ENCODE data around the gene MYZAP. TPM values are rescaled to one million over a fixed set of nuclear protein-coding genes. Genes with fewer than 3 reads are reported as not detected.

MYZAP gene
- total and polyA plus RNA-seq, 9 of the 15 experiments (the other 6 are each of a cell fraction or from before 2014, with no cell fraction given) = 0.03 TPM; not detected in 8

DNA sequence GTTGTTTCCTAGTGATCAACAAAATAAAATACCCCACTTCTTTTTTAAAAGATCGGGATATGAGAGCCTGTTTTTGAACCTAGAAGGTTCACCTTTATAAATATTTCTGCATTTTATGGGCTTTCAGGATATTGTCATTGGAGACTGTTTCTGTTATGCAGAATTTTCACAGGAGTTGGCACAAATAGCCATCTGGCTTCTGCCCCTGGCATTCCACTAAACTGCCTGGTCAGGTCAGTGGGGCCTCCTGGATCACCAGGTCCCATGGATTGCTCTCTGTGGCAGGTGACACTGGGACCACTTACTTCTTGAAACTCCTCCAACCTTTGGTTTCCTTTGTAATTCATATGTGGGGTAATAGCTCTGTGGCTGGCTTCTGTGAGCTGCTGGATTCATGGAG lies 89.3 kb downstream of the MYZAP start (continued):
- no peak for TF ChIP-seq GTF2F1 (IDR thresholded peaks at IDR 0.05; ENCODE audit: low read depth, low read length)
- no peak for TF ChIP-seq FOXK2 (conservative IDR thresholded peaks at IDR 0.05 in 1 of 2, IDR thresholded peaks at IDR 0.05 in 1 of 2; ENCODE audit: low read depth in 2 of 2)

DNA sequence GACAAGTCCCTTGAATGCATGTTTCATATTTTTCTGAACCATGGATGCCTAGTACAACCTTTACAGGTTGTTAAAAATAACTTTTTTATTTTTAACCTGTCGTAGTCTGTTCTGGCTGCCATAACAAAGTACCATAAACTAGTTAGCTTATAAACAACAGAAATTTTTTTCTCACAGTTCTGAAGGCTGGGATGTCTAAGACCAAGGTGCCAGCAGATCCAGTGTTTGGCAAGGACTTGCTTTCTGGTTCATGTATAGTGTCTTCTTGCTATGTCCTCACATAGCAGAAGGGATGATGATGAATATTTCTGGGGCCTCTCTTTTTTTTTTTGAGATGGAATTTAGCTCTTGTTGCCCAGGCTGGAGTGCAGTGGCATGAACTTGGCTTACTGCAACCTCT lies 91.8 kb downstream of the MYZAP start:
- CTCF ChIA-PET (ENCODE audit: low intra/inter-chr PET ratio) = no interaction called here
- intact Hi-C loops (cut with micrococcal nuclease) = no loop called here
- ATAC-seq (no peak), FAIRE-seq (no peak), DNase-seq (ENCODE audit: extremely low read depth in 1 of 4, low spot score in 3 of 4) (no peak)
- no peaks in the 10 kb centered on the region for H4K20me1 ChIP-seq (replicated peaks; ENCODE audit: control insufficient read depth, insufficient read depth, low read length)
- H3K36me3 ChIP-seq (ENCODE audit: control insufficient read depth, insufficient read depth, low read length) = no peaks in the 10 kb centered on the region
- H3K4me3 ChIP-seq = no peak overlapping the region
- H3K4me1 ChIP-seq (replicated peaks in 1 of 2; ENCODE audit: control insufficient read depth in 2 of 2, insufficient read depth in 2 of 2, low read length in 2 of 2) = no peaks in the 10 kb centered on the region
- no peaks in the 10 kb centered on the region for H3K9me1 ChIP-seq (ENCODE audit: control insufficient read depth, insufficient read depth, low read length)
- no peaks in the 10 kb centered on the region for H3K79me2 ChIP-seq (ENCODE audit: control insufficient read depth, insufficient read depth, low read length)
- H3K9ac ChIP-seq (ENCODE audit: insufficient read depth in 1 of 2, low read depth in 2 of 2, low read length in 2 of 2) = no peak overlapping the region
- H3K27me3 ChIP-seq (ENCODE audit: control insufficient read depth in 2 of 2, insufficient read depth in 2 of 2, low read length in 2 of 2) = peaks cover 27 to 31% of the 10 kb centered on the region in 2 experiments
- no peak overlapping the region for H3K27ac ChIP-seq (ENCODE audit: extremely low read depth, low read depth, low read length)
- no peak overlapping the region for H2AFZ ChIP-seq (ENCODE audit: low read depth, low read length)
- no TSS peak for BruUV-seq (replicated peaks)
- H3K4me2 ChIP-seq (ENCODE audit: insufficient read depth, low read length) = no peak overlapping the region
- WGBS (ENCODE audit: insufficient coverage, low coverage, missing lambda C conversion rate) = 0% methylated on average over 1 of the region's 1 CpG
- POLR2A ChIA-PET = interaction anchor here (0.6 to 0.8 kb wide), 2 partner anchors 832 to 884 kb away, joined by 3 read pairs; no protein-coding TSS in a partner anchor
- H3K9me3 ChIP-seq (replicated peaks; ENCODE audit: control insufficient read depth, insufficient read depth, low read depth, low read length) = no peaks in the 10 kb centered on the region
- TF ChIP-seq, protein P1, sequence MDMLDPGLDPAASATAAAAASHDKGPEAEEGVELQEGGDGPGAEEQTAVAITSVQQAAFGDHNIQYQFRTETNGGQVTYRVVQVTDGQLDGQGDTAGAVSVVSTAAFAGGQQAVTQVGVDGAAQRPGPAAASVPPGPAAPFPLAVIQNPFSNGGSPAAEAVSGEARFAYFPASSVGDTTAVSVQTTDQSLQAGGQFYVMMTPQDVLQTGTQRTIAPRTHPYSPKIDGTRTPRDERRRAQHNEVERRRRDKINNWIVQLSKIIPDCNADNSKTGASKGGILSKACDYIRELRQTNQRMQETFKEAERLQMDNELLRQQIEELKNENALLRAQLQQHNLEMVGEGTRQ (CRISPR knock-in tag; IDR thresholded peaks at IDR 0.05) = no peak
- no peak for TF ChIP-seq ZBED1 (IDR thresholded peaks at IDR 0.05)
- TF ChIP-seq HNRNPH1 (optimal IDR thresholded peaks at IDR 0.05; ENCODE audit: low read depth, low read length) = no peak
- no peak for TF ChIP-seq ZNF57 (CRISPR knock-in tag; IDR thresholded peaks at IDR 0.05)
- no peak for TF ChIP-seq MIER1 (IDR thresholded peaks at IDR 0.05; ENCODE audit: low read depth)
- no peak for TF ChIP-seq CEBPB (tag; IDR thresholded peaks at IDR 0.05)
- no peak for TF ChIP-seq HIVEP1 (CRISPR knock-in tag; IDR thresholded peaks at IDR 0.05)
- no peak for TF ChIP-seq C11orf30 (IDR thresholded peaks at IDR 0.05; ENCODE audit: low read depth)
- no peak for TF ChIP-seq XRCC3 (IDR thresholded peaks at IDR 0.05)
- TF ChIP-seq ADNP (tag; IDR thresholded peaks at IDR 0.05) = no peak
- no peak for TF ChIP-seq ZNF699 (CRISPR knock-in tag; IDR thresholded peaks at IDR 0.05; ENCODE audit: insufficient replicate concordance)
- TF ChIP-seq HSF4 (CRISPR knock-in tag; IDR thresholded peaks at IDR 0.05; ENCODE audit: borderline replicate concordance) = no peak
- no peak for TF ChIP-seq CREM (IDR thresholded peaks at IDR 0.05; ENCODE audit: low read depth)
- no peak for TF ChIP-seq HOXB6 (CRISPR knock-in tag; IDR thresholded peaks at IDR 0.05; ENCODE audit: borderline replicate concordance)
- TF ChIP-seq FOXM1 (IDR thresholded peaks at IDR 0.05; ENCODE audit: low read depth) = no peak
- TF ChIP-seq FOXM1 (CRISPR knock-in tag; IDR thresholded peaks at IDR 0.05; ENCODE audit: low read depth) = no peak
- in situ Hi-C loops (cut with MboI) = no loop called here
